Stimulated activated naive CD4-positive, alpha-beta T cell treated with Interleukin-2 at 50 U/mL for 16 hours (primary cell): ENCODE results near the gene CUL2.
"Not testable (repeated sequence)": the region's sequence is repeated elsewhere in the genome, so short reads cannot be mapped to it uniquely, and the experiment has no call there.

Source experiments
- DNase-seq: peaks from one replicate; lab custom pipeline; 2025; lab: John Stamatoyannopoulos, UW

Gene CUL2

DNA sequence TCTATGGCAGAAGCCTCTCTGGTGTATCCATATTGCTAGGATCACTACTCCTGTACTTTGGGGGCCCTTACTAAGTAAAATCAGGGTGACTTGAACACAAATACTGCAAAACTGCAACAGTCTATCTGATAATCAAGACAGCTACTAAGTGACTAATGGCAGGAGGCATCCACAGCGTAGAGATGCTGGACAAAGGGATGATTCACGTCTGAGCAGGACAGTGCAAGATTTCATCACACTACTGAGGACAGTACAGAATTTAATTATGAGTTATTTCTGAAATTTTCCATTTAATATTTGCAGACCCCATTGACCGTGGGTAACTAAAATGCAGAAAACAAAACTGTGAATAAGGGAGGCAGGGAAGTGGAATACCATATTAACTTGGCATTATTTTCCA lies 10.4 kb downstream of the CUL2 start:
- no peak for DNase-seq

DNA sequence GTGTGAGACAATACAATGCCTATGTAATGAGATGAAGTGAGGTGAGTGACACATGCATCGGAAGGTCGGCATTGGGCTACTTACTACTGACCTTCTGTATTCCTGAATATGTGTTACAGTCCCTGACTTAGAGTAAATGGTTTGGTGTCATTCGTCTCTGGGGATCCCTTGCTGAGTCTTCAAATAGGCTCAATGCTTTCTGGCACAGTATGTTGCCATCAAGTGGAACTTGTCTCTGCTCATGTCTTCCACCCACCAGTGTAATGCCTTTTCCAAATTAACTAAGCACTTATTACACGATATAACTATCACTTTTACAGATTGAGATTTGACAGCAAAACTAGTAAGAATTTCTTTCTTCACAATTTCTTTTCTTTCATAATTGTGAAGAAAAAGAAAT lies 10.9 kb downstream of the CUL2 start:
- no peak for DNase-seq

DNA sequence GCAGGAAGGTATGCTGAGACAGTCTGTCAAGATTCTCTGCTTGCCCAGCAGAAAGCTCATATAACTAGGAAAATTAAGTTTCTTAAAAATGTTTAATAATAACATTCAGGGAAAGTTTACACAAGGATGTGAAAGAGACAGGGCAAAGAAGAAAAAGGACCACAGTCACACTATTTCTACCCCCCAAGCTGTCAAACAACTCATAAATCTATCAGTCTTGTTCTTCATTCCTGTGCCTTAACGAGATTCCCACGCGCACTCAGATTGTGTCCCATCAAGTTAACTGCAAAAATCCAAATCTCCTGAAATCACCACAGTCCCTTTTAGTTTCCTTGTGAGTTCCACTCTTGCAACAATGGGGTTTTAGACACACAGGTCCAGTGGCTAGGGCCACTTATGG lies 14.9 kb downstream of the CUL2 start:
- DNase-seq: no peak

GRCh38 chr10:35074266-35074665 lies 15.9 kb downstream of the CUL2 start:
- no peak for DNase-seq

DNA sequence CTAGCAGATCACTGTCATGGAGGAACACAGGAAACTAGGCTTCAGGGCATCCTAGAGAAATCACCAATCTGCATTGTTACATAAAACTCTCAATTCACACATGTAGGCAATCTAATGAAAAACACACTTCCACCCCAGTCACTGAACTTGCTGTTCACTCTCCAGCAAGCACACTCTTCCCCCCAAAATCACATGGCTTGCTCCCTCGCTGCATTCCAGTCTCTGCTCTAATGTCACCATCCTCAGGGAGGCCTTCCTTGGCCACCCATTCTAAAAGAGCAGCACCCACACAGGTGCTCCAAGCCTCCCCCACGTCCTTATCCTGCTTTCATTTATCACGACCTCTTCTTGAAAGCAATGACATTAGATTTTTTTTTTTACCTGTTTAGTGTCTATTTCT lies 19.6 kb downstream of the CUL2 start:
- no peak for DNase-seq

DNA sequence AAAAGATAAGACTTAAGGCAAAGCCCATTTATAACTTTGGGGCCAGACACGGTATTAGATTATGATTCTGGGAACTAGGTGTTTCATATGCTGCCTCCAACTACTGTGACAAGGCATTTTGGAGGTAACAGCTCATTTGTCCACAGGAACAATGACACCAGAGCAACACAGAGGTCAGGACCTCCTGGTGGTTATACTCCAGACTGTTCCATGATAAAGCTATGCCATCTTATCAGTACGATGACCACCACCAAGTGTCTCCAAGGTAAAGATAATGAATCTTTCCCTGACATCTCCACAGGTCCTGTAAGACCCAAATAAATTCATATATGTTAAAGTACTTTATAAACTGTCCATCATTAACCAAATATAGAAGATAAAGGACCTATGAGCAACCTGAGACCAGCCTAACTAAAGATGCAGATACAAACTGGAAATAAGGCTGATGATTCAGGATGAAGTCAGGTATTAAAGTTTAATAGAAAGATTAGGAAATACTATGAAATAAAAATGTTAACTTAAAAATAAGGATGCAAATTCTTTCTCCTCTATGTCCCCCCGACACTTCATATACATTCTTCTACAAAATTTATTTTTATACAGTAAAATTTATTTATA lies 26.2 kb downstream of the CUL2 start:
- no peak for DNase-seq

- no peak for DNase-seq
Observed at GRCh38 chr10:35059481-35059880, 30.7 kb downstream of the CUL2 start.

GRCh38 chr10:35058686-35059085 lies 31.5 kb downstream of the CUL2 start:
- no peak for DNase-seq

DNA sequence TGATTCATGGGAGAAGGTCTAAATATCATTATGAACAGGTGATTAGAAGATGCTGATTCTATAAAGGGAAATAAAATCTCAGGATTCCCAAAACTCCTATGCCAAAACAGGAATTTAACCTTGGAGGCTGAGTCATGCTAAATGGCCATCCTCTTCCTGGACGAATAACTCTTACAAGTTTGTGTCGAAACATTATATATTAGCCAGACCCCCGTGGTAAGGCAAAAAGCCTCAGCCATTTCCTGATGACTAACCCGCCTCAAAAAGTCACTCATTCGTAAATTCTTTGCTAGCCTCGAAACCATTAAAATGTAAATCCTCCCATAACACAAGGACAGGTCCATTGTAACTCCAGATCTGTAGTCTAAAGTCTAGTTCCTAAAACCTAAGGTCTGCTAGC lies 32.0 kb downstream of the CUL2 start:
- no peak for DNase-seq

GRCh38 chr10:35056686-35057085 lies 33.5 kb downstream of the CUL2 start:
- no peak for DNase-seq

- no peak for DNase-seq
Observed at GRCh38 chr10:35056133-35056532, 34.0 kb downstream of the CUL2 start.

- DNase-seq: no peak
Observed at GRCh38 chr10:35050568-35050967, 39.6 kb downstream of the CUL2 start.

DNA sequence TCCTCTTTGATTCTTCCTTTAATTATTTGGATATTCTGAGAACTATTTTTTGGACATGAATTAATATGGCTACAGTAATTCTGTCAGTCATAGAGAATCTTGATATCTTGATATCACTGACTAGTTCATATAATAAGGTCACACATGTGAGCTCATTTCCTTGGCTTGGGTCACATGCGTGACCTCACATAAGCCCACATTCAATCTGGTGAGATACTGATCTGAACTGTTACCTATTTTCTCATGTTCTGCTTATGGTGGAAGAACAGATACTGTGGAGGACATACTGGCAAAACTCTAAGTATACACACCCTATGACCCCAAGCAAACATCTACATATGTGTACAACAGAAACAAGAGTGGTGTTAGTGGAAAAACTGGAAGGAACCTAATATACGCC lies 44.1 kb downstream of the CUL2 start:
- DNase-seq: no peak

- DNase-seq: not testable (repeated sequence)
Observed at GRCh38 chr10:35045275-35045674, 44.9 kb downstream of the CUL2 start.

DNA sequence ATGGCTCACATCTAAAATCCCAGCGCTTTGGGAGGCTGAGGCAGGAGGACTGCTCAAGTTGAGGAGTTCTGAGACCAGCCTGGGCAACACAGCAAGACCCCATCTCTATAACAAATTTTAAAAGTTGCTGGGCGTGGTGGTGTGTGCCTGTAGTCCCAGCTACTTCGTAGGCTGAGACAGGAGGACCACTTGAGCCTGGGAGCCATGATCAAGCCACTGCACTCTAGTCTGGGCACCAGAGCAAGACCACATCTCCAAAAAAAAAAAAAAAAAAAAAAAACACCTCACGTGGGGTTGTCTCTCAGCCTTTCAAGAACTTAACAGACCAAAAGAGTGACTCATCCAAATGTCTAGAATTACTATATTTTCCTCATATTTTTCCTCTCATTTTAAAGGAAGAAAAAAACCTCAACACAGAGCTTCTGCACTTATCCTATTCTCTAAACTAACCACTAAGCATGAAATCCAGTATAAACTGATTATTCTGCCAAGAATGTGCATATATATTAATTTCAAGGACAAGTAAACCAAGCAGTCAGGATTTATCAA lies 46.3 kb downstream of the CUL2 start:
- no peak for DNase-seq

GRCh38 chr10:35042783-35043182 lies 47.4 kb downstream of the CUL2 start:
- DNase-seq: no peak

DNA sequence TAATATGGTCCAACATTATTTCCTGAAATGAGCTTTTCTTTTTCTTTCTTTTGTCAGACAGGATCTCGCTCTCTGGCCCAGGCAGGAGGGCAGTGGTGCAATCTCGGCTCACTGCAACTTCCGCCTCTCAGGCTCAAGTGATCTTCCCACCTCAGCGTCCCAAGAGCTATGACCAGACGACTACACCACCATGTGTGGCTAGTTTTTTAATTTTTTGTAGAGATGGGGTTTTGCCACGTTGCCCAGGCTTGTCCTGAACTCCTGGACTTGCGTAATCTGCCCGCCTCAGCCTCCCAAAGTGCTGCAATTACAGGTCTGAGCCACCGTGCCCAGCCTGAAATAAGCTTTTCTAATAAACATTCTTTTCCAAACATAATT lies 48.6 kb downstream of the CUL2 start:
- DNase-seq: no peak

DNA sequence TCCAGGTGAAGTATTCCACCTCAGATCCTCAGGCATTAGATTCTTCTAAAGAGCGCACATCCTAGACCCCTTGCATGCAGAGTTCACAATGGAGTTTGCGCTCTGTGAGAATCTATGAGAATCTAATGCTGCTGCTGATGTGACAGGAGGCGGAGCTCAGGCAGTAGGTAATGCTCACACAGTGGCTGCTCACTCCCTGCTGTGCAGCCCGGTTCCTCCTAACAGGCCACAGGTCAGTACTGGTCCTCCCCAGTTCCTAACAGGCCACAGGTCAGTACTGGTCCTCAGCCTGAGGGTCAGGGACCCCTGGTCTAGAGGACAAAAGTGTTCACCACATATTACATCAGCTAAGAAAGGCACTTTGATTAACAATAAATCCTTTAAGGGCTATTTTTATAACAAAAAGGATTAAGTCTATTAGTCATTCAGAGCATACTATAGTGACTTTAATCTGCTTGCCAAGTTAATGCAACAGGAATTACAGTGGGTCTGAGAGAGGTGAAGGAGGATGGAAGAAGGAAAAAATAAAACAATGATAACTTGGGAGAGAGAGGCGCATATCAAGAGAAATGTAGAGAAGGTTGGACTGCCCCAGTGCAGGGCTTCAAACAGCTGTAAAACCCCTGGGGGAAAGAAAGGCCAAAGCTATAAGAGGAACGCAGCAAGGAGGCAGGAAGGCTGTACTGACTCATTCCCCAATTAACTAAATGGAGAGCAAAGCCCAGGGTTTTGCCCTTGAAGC lies 49.2 kb downstream of the CUL2 start:
- DNase-seq: no peak

DNA sequence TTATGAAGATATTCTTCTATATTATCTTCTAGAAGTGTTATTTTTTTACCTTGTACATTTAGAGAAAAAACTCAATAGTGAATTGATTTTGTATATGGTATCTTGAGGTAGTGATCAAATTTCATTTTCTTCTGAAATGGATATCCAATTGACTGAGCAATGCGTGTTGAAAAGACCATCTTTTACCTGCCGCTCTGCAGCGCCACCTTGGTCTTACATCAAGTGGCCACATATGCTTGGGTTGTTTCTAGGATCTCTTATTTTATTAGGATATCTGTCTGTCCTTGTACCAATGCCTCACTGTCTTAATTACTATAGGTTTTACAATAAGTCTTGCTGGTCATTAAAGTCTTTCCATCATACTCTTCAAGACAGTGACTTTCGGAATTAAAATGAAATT lies 53.0 kb downstream of the CUL2 start:
- no peak for DNase-seq

DNA sequence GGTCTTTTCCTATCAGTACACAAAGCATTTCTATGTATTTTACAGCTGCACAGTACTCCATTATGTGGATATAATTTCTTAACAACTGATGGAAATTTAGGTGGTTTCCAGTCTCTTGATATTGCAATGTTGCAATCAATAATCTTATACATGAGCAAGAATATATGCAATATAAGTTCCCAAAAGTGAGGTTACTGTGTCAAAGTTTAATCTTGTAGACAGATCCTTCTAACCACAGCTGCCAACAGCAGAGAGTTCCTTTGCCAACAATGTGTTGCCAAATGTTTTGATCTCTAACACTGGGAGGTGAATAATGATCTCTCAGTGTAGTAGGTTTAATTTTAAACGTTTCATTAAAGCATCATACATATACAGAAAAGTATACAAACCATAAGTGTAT lies 54.5 kb downstream of the CUL2 start:
- no peak for DNase-seq

DNA sequence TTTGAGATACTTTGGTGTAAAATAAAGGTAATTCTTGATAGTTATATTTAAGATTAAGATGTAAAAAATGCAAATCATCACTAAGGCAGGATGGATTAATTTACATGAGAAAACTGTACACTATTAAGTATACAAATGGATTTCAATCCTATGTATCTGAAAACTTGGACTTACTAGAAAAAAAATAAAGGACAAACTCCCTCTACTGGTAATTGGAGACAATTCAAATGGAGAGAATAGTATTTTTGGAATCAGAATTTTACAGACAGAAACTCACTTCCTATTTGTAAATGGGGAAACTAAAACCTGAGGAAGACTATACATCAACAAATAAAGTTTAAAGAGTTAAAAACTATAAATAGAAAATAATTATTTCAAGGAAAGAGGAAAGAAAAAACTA lies 62.6 kb downstream of the CUL2 start:
- DNase-seq: no peak

GRCh38 chr10:35025916-35026315 lies 64.2 kb downstream of the CUL2 start:
- no peak for DNase-seq

DNA sequence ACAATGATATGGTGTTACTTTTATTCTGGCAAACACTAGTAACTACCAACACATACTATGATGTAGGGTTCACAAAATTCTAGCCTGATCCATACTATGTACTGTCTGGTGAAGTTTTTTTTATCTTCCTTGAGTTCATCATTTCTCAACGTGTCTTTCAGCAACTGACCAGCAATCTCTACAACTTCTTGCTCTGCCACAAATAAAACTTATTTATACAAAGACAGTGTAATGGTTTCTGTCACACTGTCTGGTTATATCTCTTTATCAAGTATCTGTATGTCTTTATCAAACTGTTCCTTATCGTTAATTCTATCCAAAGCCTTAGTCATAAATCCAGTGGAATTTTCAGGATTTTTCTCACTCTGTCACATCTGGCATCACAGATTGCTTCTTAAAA lies 69.7 kb downstream of the CUL2 start:
- DNase-seq: no peak
